ENCODE results near the gene ZNF280D. TPM values are rescaled to one million over a fixed set of nuclear protein-coding genes. Genes with fewer than 3 reads are reported as not detected.

The ZNF280D gene
- total RNA-seq, 1 donor, result 50.7 TPM

DNA sequence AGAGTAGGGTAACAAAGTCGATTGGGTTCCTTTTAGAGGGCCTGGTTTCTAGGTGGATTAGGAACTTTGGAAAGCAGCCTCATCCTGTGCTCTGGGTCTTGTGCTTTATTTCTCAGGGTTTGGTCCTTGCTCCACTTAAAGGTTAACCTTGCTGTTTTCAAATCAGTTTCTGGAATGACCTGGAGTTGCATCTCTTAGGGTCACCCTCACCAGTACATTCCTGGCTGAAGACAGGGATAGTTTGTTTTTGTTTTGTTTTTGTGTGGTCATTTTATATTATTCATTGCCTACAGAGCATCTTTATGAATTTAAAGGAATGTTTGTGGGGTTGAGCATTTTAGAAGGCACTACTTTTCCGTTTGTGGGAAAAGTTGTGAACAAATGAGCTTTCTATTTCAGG lies 45.5 kb upstream of the ZNF280D start:
- TF ChIP-seq, protein P1, sequence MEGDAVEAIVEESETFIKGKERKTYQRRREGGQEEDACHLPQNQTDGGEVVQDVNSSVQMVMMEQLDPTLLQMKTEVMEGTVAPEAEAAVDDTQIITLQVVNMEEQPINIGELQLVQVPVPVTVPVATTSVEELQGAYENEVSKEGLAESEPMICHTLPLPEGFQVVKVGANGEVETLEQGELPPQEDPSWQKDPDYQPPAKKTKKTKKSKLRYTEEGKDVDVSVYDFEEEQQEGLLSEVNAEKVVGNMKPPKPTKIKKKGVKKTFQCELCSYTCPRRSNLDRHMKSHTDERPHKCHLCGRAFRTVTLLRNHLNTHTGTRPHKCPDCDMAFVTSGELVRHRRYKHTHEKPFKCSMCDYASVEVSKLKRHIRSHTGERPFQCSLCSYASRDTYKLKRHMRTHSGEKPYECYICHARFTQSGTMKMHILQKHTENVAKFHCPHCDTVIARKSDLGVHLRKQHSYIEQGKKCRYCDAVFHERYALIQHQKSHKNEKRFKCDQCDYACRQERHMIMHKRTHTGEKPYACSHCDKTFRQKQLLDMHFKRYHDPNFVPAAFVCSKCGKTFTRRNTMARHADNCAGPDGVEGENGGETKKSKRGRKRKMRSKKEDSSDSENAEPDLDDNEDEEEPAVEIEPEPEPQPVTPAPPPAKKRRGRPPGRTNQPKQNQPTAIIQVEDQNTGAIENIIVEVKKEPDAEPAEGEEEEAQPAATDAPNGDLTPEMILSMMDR (IDR thresholded peaks at IDR 0.05; ENCODE audit: extremely low read depth, low read depth, low read length), result no peak
- Histone ChIP-seq H4K20me1 (ENCODE audit: insufficient read depth, low read length) (no peaks in the 10 kb centered on the region), H2AFZ (ENCODE audit: low read length) (no peak overlapping the region)

DNA sequence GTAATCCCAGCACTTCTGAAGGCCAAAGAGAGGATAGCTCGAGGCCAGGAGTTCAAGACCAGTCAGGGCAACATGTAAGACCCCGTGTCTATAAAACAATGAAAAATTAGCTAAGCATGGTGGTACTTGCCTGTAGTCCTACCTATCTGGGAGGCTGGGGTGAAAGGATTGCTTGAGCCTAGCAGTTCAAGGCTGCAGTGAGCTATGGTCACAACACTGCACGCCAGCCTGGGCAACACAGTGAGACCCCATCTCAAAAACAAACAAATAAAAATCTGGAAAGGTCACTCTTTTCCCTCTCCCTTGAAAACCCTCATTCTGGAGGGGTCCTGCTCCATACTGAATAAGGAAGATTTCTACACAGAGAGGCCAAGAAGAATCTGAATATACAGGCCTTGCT lies 43.5 kb upstream of the ZNF280D start:
- Histone ChIP-seq H2AFZ (ENCODE audit: low read length) (no peak overlapping the region), H3K27me3 (ENCODE audit: insufficient read depth, low read length) (no peaks in the 10 kb centered on the region), H3K4me1 (ENCODE audit: insufficient read depth, low read length) (peaks cover 14% of the 10 kb centered on the region), H3K4me3 (ENCODE audit: insufficient read depth, low read length) (no peak overlapping the region), H4K20me1 (ENCODE audit: insufficient read depth, low read length) (no peaks in the 10 kb centered on the region), H3K27ac (ENCODE audit: low read depth, low read length) (no peak overlapping the region), H3K9me3 (ENCODE audit: low read depth, low read length) (no peaks in the 10 kb centered on the region), H3K79me2 (ENCODE audit: insufficient read depth, low read length) (no peaks in the 10 kb centered on the region), H3K36me3 (ENCODE audit: insufficient read depth, low read length) (no peaks in the 10 kb centered on the region), H3K4me2 (ENCODE audit: insufficient read depth, low read length) (no peak overlapping the region)
- no peak for DNase-seq (ENCODE audit: insufficient read length, low spot score, missing footprints)
- TF ChIP-seq, protein P1 (IDR thresholded peaks at IDR 0.05; ENCODE audit: extremely low read depth, low read depth, low read length), result no peak

More for the DNA sequence above, 45.5 kb upstream of the ZNF280D start:
- Histone ChIP-seq H3K4me2 (ENCODE audit: insufficient read depth, low read length) (no peak overlapping the region), H3K27me3 (ENCODE audit: insufficient read depth, low read length) (no peaks in the 10 kb centered on the region), H3K27ac (ENCODE audit: low read depth, low read length) (no peak overlapping the region), H3K4me3 (ENCODE audit: insufficient read depth, low read length) (no peak overlapping the region), H3K4me1 (ENCODE audit: insufficient read depth, low read length) (peaks cover under 1% of the 10 kb centered on the region), H3K9me3 (ENCODE audit: low read depth, low read length) (no peaks in the 10 kb centered on the region), H3K79me2 (ENCODE audit: insufficient read depth, low read length) (no peaks in the 10 kb centered on the region), H3K36me3 (ENCODE audit: insufficient read depth, low read length) (no peaks in the 10 kb centered on the region)
- DNase-seq (ENCODE audit: insufficient read length, low spot score, missing footprints), result no peak

DNA sequence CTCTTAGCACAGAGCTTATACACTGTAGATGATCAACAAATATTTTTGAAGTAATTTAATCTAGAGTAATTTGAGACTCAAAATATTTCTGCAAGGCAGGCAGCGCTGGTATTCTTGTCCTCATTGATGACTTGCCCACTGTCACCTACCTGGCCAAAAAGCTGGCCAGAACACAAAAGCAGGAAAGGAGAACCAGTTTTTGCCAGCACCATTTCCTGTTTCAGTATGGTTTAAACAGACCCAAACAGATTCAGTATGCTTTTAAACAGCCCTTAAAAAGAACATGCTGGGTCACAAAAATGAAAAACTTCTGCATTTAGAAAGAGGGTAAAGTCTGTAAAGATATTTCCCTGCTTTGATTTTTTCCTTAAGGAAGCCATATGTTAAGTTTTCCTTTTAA lies 42.3 kb upstream of the ZNF280D start:
- TF ChIP-seq, protein P1 (IDR thresholded peaks at IDR 0.05; ENCODE audit: extremely low read depth, low read depth, low read length), result no peak
- no peak for DNase-seq (ENCODE audit: insufficient read length, low spot score, missing footprints)
- H3K4me2 ChIP-seq (ENCODE audit: insufficient read depth, low read length), result no peak overlapping the region
- H3K27me3 ChIP-seq (ENCODE audit: insufficient read depth, low read length), result no peaks in the 10 kb centered on the region
- H3K4me3 ChIP-seq (ENCODE audit: insufficient read depth, low read length), result no peak overlapping the region
- no peaks in the 10 kb centered on the region for H4K20me1 ChIP-seq (ENCODE audit: insufficient read depth, low read length)
- H3K79me2 ChIP-seq (ENCODE audit: insufficient read depth, low read length), result no peaks in the 10 kb centered on the region
- H3K27ac ChIP-seq (ENCODE audit: low read depth, low read length), result no peak overlapping the region
- H2AFZ ChIP-seq (ENCODE audit: low read length), result peak overlapping the region; percentile 25
- H3K4me1 ChIP-seq (ENCODE audit: insufficient read depth, low read length), result peaks cover 14% of the 10 kb centered on the region
- H3K9me3 ChIP-seq (ENCODE audit: low read depth, low read length), result no peaks in the 10 kb centered on the region
- H3K36me3 ChIP-seq (ENCODE audit: insufficient read depth, low read length), result no peaks in the 10 kb centered on the region

DNA sequence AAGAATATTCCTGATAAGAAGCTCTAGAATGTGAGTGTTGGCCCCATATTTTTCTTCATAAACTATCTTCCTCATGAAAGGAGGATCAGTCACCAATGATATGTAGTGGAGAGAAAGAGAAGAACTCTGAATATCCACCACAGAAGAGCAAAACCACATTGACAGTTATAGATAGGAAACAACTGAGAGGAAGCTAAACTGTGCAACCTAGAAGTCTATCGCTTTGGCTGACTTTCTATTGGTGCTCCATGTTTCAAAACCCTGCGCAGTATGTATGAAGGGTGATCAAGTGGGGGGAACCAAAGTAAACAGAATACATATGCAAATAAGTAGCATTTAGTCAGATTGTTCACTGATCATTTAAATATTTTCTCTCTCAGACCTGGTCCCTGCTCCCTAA lies 41.0 kb upstream of the ZNF280D start:
- TF ChIP-seq, protein P1 (IDR thresholded peaks at IDR 0.05; ENCODE audit: extremely low read depth, low read depth, low read length), result no peak
- Histone ChIP-seq H3K9me3 (ENCODE audit: low read depth, low read length) (no peaks in the 10 kb centered on the region), H3K36me3 (ENCODE audit: insufficient read depth, low read length) (no peaks in the 10 kb centered on the region), H4K20me1 (ENCODE audit: insufficient read depth, low read length) (no peaks in the 10 kb centered on the region), H3K27me3 (ENCODE audit: insufficient read depth, low read length) (no peaks in the 10 kb centered on the region), H3K4me1 (ENCODE audit: insufficient read depth, low read length) (peaks cover 14% of the 10 kb centered on the region), H2AFZ (ENCODE audit: low read length) (no peak overlapping the region), H3K27ac (ENCODE audit: low read depth, low read length) (no peak overlapping the region), H3K4me3 (ENCODE audit: insufficient read depth, low read length) (no peak overlapping the region), H3K79me2 (ENCODE audit: insufficient read depth, low read length) (no peaks in the 10 kb centered on the region), H3K4me2 (ENCODE audit: insufficient read depth, low read length) (no peak overlapping the region)
- no peak for DNase-seq (ENCODE audit: insufficient read length, low spot score, missing footprints)
